Measurements from ENCODE around the gene KCTD13. TPM values are rescaled to one million over a fixed set of nuclear protein-coding genes. Genes with fewer than 3 reads are reported as not detected.
"Not testable (repeated sequence)": the region's sequence is repeated elsewhere in the genome, so short reads cannot be mapped to it uniquely, and the experiment has no call there.

KCTD13 gene
- total RNA-seq, 1 donor from 2014 or later = 44.4 TPM

GRCh38 chr16:29873319-29873718 is 52.7 kb downstream of the KCTD13 start:
- ATAC-seq (ENCODE audit: low read depth) (no peak), DNase-seq (no peak)
- CTCF ChIA-PET = no interaction called here
- intact Hi-C loops (cut with micrococcal nuclease) = no loop called here
- H3K36me3 Mint-ChIP-seq (ENCODE audit: low read depth) = no peaks in the 10 kb centered on the region
- H3K4me3 Mint-ChIP-seq = no peak overlapping the region
- TF ChIP-seq CTCF (IDR thresholded peaks at IDR 0.05) = no peak
- no peak overlapping the region for H3K27ac Mint-ChIP-seq
- H3K4me1 Mint-ChIP-seq = peaks cover 17% of the 10 kb centered on the region
- POLR2A ChIA-PET = no interaction called here
- peaks cover 21% of the 10 kb centered on the region for H3K27me3 Mint-ChIP-seq
- peaks cover 2% of the 10 kb centered on the region for H3K9me3 Mint-ChIP-seq

- CTCF ChIA-PET = no interaction called here
- no peak overlapping the region for H3K27ac Mint-ChIP-seq
- no peak overlapping the region for H3K4me3 Mint-ChIP-seq
- TF ChIP-seq CTCF (IDR thresholded peaks at IDR 0.05) = no peak
- no peak for ATAC-seq (ENCODE audit: low read depth)
- H3K4me1 Mint-ChIP-seq = peaks cover 9% of the 10 kb centered on the region
- no peaks in the 10 kb centered on the region for H3K9me3 Mint-ChIP-seq
- H3K27me3 Mint-ChIP-seq = peaks cover 18% of the 10 kb centered on the region
- intact Hi-C loops (cut with micrococcal nuclease) = no loop called here
- H3K36me3 Mint-ChIP-seq (ENCODE audit: low read depth) = no peaks in the 10 kb centered on the region
- POLR2A ChIA-PET = interaction anchor here (0.5 kb wide), 1 partner anchor 89 kb away, joined by 4 read pairs; no protein-coding TSS in a partner anchor
- no peak for DNase-seq
Measured at GRCh38 chr16:29871822-29872546, 54.0 kb downstream of the KCTD13 start.

- H3K27me3 Mint-ChIP-seq; ATAC-seq (ENCODE audit: low read depth); DNase-seq; H3K36me3 Mint-ChIP-seq (ENCODE audit: low read depth); H3K4me1 Mint-ChIP-seq; H3K9me3 Mint-ChIP-seq; H3K27ac Mint-ChIP-seq; intact Hi-C loops (cut with micrococcal nuclease); H3K4me3 Mint-ChIP-seq: not testable (repeated sequence)
- CTCF ChIA-PET = interaction anchor here (1.5 kb wide), 1 partner anchor 20 kb away, joined by 5 read pairs; no protein-coding TSS in a partner anchor
- POLR2A ChIA-PET = interaction anchor here (0.6 to 0.7 kb wide), 2 partner anchors 65 to 900 kb away, joined by 3 to 10 read pairs; no protein-coding TSS in a partner anchor
Measured at GRCh38 chr16:29869067-29869466, 57.0 kb downstream of the KCTD13 start.

GRCh38 chr16:29868396-29869009 is 57.5 kb downstream of the KCTD13 start:
- ATAC-seq (ENCODE audit: low read depth) = no peak
- TF ChIP-seq CTCF (IDR thresholded peaks at IDR 0.05) = no peak
- H3K36me3 Mint-ChIP-seq (ENCODE audit: low read depth) = no peaks in the 10 kb centered on the region
- intact Hi-C loops (cut with micrococcal nuclease) = no loop called here
- H3K27ac Mint-ChIP-seq = no peak overlapping the region
- peaks cover 8% of the 10 kb centered on the region for H3K27me3 Mint-ChIP-seq
- ChIA-PET CTCF (interaction anchor here (1.5 kb wide), 1 partner anchor 20 kb away, joined by 5 read pairs; no protein-coding TSS in a partner anchor), POLR2A (no interaction called here)
- no peak overlapping the region for H3K4me3 Mint-ChIP-seq
- H3K9me3 Mint-ChIP-seq = no peaks in the 10 kb centered on the region
- peaks cover under 1% of the 10 kb centered on the region for H3K4me1 Mint-ChIP-seq
- no peak for DNase-seq

GRCh38 chr16:29864205-29864604 is 61.8 kb downstream of the KCTD13 start:
- ChIA-PET POLR2A (interaction anchor here (0.7 to 1.9 kb wide), 2 partner anchors 74 to 247 kb away, joined by 6 read pairs; partner anchors contain the start of gene KIF22), CTCF (interaction anchor here (0.9 kb wide), 1 partner anchor 132 kb away, joined by 4 read pairs; the partner anchor contains the start of gene INO80E)
- ATAC-seq (ENCODE audit: low read depth) (no peak), DNase-seq (no peak)
- TF ChIP-seq CTCF (IDR thresholded peaks at IDR 0.05) = no peak
- Mint-ChIP-seq H3K27ac (no peak overlapping the region), H3K36me3 (ENCODE audit: low read depth) (peaks cover 24% of the 10 kb centered on the region), H3K9me3 (no peaks in the 10 kb centered on the region), H3K4me1 (peaks cover 24% of the 10 kb centered on the region), H3K4me3 (no peak overlapping the region), H3K27me3 (peaks cover 8% of the 10 kb centered on the region)
- intact Hi-C loops (cut with micrococcal nuclease) = no loop called here
